CMK (cell line): ENCODE measurements around the gene SURF4.
A peak's percentile ranks its signal among the peaks of the same experiment; 100 is the strongest.

Experiments used
- DNase-seq: peaks from one replicate; pipeline ENCODE4 v3.0.0-alpha.2; 2010; ENCODE audit warnings: low read depth

Gene SURF4

GRCh38 chr9:133375724-133376654 lies at the start of gene SURF4, which contains the start of gene STKLD1:
SURF4 (minus strand) TSS chr9:133376060; CDS start chr9:133375969, 91 bp downstream.
STKLD1 (plus strand) TSS chr9:133376366; CDS start chr9:133376474, 108 bp downstream.
- DNase-seq = peak; percentile 74

DNA sequence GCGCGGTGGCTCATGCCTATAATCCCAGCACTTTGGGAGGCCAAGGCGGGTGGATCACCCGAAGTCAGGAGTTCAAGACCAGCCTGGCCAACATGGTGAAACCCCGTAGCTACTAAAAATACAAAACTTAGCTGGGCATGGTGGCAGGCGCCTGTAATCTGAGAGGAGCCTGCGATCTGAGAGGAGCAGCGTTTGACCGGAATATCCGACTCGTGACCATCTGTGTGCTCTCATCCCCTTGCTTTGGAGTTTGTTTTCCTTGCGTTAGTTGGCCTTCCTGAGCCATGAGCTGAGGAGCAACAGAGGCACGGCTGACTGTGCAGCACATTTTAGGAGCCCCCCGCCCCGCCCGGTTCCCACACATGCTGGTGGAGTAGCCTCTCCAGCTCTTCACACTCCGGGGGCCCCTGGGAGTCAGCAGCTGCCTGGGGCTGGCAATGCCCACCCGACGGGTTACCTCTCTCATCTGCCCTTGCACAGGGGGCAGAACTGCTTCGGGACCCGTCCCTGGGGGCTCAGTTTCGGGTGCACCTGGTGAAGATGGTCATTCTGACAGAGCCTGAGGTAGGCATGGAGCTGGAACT lies 49.3 kb upstream of the SURF4 start:
- DNase-seq = no peak

DNA sequence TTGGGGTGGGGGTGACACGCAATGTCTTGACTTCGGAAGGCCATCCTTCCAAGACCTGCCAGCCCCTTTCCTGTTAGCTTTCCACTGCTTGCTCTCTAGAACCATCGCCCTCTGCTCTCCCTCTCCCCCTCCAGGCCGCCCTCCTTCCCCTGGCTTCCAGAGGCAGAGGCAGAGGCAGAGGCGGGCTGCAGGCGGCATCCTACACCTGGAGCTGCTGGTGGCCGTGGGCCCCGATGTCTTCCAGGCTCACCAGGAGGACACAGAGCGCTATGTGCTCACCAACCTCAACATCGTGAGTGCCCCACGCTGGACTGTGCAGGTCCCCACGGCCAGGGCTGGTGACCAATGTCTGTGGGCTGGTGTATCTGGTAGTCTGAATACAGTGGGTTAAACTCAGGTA lies 48.3 kb upstream of the SURF4 start:
- no peak for DNase-seq

DNA sequence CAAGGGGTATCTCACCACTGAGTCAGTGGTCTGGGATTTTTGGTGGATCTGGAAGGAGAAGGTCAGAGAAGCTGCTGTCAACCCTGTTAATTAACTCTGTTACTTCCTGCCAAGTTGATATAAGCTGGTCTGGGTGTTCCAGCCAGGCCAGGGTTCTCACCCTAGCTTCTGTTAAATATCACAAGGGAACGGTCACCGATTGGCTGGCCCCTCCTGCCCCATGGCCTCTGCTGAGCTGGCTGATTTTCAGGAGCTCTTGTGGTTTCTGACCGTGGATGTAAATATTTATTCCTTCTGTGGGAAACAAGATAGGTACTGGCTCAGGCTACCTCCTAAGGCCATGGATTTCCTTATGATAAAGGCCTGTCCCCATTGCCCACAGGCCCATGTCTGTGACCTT lies 47.4 kb upstream of the SURF4 start:
- DNase-seq = no peak

- no peak for DNase-seq
Measured at GRCh38 chr9:133421615-133422542, 46.0 kb upstream of the SURF4 start, which contains the start of gene ADAMTS13. ADAMTS13 (plus strand) TSS chr9:133422367; CDS start chr9:133422444, 77 bp downstream.

GRCh38 chr9:133420392-133420827 lies 44.5 kb upstream of the SURF4 start:
- no peak for DNase-seq

DNA sequence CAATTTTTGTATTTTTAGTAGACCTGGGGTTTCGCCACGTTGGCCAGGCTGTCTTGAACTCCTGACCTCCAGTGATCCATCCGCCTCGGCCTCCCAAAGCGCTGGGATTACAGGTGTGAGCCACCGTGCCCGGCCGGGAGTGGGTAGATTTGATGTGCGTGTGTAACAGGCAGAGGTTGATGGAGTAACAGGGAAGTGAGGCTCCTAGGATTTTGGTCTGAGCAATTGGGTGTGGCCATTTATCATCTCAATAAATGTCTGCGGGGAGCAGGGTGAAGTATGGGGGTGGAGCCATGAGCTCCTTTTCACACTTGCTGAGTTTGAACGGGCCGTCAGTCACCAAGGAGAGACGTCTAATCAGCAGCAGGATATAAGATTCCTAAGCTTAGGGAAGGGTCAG lies 43.1 kb upstream of the SURF4 start:
- DNase-seq = no peak

DNA sequence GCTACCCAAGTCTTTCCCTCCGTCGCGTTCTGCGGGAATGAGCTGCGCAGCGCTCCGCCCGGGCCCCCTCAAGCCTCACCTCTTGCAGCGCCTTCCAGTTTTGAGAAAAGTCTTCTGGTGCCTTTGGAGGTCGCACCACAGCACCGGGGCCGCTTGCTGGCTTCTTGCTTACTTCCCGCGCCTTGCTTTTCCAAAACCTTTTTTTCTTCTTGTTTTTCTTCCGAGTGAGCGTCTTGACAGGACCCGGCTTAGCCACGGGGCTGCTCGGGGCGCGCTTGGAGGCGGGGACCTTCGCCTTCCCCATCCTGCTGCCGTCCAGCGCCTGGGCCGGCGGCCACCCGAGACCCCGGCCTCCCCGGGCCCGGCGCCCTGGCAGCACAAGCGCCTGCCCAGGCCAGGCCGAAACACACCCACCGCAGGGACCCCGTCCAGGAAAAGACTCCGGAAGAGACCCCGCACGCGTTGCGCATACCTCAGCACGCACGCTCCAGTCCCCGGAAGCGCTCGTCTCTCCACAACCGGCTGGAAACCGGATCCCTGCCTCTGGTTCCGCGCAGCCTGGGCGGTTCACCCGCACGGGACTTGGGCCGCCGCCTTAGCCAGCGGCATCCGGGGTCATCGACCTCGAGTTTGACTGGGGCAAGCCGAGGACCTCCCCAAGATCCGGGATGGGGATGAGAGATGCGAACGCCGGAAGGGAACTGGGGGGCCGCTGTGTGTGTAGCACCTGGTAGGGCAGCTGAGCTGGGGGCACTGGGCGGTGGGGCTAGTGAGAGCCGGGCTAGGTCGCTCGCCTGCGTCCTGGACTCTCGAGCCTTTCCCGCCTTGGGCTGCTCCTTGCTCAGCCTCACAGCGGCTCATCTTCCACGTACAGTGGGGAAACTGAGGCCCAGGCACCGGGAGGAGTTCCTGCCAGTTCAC lies 41.9 kb upstream of the SURF4 start, which contains the start of gene REXO4:
Gene REXO4 (minus strand): TSS at position 470 of the 921 bp plus-strand sequence. CDS start 166 bp downstream, at position 304.
- DNase-seq = peak; percentile 61

- no peak for DNase-seq
Measured at GRCh38 chr9:133415170-133415569, 39.3 kb upstream of the SURF4 start.

DNA sequence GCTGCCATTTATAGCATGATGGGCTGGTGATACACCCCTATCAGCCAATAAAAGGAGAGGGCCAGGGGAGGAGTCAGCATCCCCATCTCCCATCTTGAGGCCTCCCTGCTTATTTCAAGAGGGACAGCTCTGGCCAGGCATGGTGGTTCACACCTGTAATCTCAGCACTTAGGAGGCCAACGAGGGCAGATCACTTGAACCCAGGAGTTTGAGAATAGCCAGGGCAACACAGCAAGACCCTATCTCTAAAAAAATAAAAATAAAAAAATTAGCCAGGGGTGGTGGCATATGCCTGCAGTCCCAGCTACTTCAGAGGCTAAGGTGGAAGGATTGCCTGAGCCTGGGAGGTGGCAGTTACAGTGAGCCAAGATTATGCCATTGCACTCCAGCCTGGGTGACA lies 32.2 kb upstream of the SURF4 start:
- DNase-seq = no peak

DNA sequence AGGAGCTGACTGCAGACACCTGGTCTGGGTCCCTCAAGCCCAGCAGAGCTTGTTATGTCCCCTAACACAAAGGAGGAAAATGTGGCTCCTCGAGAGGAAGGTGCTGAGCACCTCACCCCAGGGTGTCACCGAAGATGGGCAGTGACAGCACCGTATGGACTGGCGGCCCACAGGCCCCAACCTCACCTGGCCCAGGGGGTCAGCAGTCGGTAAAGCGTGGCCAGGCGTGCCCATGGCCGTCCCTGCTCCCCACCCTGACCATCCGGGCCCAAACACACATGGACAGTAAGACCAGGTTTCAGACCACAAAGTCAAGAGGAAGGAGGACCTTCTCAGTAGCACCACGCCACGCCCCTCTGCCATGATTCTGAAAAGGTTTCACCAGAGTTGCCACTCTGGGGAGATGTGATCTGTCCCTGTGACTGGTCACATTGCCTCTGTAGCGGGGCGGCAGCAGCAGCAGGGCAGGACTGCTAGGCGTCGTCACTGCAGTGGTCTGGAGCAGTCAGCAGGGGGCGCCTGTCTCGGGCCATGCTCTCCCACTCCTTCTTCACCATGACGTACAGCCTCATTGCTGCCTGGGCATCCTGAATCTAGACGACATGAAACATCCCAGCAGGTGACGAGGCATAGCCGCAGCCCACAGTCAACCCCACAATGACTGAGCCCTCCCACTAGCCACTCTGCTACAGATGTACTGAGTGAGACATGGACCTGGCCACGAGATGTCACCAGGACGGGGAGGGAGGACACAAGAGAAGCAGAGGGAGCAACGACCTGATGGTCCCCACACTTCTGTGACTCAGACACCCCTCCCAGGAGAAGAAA lies 30.8 kb upstream of the SURF4 start:
- no peak for DNase-seq

- DNase-seq = no peak
Measured at GRCh38 chr9:133405508-133406438, 29.9 kb upstream of the SURF4 start.

- no peak for DNase-seq
Measured at GRCh38 chr9:133404454-133405002, 28.7 kb upstream of the SURF4 start.

DNA sequence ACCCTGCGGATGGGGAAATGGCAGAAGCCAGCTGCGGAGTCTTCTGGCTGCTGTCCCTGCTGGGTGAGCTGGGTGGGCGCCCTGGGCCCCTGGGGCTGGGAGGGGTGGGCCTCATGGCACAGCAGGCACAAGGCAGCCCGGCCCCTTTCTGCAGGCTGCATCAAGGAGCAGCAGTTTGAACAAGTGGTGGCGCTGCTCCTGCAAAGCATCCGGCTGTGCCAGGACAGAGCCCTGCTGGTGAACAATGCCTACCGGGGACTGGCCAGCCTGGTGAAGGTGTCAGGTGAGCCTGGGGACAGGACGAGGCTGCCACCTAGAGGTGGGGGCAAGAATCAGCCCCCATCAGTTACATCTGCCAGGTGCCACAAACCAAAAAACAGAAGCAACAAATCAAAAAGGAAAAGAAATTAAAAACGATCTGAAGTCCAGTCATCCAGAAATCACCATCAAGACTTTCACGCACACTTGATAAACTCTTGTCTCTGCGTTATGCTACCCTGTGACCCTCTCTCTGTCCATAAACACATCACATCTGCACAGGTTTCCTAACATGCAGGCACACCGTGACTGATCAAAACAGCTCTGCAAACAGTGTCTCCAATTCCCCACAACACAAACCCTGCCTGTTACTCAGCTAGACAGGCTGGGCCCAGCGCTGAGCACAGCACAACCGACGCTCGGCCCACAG lies 28.1 kb upstream of the SURF4 start:
- no peak for DNase-seq

DNA sequence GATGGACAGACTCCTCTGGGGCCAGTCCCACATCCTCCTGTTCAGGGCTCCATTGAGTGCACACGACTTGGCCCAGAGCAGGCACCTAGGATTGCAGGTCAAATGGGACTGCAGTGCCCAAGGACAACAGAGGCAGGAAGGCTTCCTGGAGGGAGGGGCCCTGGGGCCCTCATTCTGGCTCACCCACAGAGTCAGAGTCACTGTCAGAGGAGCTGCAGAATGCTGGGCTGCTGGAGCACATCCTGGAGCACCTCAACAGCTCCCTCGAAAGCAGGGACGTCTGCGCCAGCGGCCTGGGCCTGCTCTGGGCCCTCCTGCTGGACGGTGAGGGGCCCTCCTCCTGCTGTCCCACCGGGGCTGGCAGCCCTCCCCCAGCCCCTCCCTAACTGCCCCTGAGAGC lies 26.8 kb upstream of the SURF4 start:
- DNase-seq = no peak

DNA sequence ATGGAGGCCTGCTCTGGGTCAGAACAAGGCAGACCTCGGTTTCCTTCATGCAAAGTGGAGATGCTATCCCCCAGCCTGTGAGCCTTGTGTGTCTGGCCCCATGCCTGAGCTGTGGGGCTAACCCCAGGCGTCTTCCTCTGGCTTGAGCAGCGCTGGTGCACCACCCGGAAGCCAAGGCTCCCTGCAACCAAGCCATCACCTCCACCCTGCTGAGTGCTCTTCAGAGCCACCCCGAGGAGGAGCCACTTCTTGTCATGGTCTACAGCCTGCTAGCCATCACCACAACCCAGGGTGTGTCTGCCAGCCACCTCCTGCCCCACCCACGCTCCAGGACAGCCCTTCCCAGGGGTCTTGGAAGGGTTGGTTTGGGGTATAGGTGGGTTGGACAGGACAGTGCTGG lies 25.7 kb upstream of the SURF4 start:
- no peak for DNase-seq

DNA sequence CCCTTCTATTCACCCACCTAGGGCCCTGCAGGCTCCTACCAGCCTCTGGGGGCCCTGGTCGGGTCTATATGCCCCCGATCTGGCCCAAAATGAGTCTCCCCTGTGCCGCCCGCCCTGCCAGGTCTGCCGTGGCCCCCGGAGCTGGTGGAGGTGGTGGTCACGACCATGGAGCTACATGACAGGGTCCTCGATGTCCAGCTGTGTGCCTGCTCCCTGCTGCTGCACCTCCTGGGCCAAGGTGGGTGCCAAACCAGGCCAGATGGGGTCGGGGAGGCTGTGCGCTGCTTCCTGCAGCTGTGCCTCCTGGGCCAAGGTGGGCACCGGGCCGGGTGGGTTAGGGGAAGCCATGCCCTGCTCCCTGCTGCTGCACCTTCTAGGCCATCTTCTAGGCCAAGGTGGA lies 24.4 kb upstream of the SURF4 start:
- DNase-seq = no peak

DNA sequence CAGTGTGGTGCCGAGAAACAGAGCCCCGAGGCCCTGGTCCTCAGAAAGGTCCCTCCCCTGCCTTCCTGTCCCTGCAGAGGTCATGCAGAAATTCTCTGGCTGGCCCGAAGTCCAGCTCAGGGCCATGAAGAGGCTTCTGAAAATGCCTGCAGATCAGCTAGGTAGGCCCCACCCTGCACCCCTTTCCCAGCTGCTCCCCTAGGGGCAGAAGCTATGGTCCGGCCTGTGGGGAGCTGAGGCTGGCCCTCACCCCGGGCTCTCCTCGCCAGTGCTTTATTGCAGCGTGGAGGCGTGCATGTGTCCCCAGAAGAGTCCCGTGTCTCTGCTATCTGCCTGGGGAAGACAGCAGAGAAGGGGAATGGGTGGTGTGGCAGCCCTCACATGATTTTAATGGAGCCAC lies 22.0 kb upstream of the SURF4 start:
- no peak for DNase-seq
